Breast epithelium (tissue), 3 donors: ENCODE results near the gene ZNF213.

Experiments
- POLR2A ChIP-seq: fragments of 450-650 bp; IDR thresholded peaks from one replicate; pipeline ENCODE4 v1.6.1; 2016; ENCODE audit warnings: antibody characterized with exemption, mild to moderate bottlenecking, moderate library complexity
- TF ChIP-seq, protein P1 (sequence below), 3 donors: fragments of 450-650 bp; IDR thresholded peaks; one replicate each; pipeline ENCODE4 v1.5.1; 2016 to 2017; ENCODE audit warnings: antibody characterized with exemption in 3 of 3, mild to moderate bottlenecking in 3 of 3, moderate library complexity in 3 of 3

DNA sequence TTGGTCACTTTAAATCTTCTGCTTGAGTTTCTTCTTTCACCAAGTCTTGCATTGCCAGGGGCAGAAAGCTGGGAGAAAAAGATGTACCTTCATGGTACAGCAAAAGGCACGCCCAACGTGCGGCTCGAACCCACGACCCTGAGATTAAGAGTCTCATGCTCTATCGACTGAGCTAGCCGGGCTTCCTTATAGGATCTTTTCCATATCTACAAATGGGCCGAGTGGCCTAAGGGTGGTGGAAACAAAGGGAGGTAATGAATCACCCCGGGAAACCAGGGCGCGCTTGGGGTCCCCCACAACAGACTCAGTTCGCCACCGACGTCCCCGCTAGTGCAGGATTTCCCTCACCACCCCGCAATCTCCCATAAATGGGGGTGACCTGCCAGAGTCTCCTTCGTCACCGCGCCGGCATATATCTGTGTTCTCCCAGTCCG is 45.6 kb downstream of the ZNF213 start:
- TF ChIP-seq, protein P1, sequence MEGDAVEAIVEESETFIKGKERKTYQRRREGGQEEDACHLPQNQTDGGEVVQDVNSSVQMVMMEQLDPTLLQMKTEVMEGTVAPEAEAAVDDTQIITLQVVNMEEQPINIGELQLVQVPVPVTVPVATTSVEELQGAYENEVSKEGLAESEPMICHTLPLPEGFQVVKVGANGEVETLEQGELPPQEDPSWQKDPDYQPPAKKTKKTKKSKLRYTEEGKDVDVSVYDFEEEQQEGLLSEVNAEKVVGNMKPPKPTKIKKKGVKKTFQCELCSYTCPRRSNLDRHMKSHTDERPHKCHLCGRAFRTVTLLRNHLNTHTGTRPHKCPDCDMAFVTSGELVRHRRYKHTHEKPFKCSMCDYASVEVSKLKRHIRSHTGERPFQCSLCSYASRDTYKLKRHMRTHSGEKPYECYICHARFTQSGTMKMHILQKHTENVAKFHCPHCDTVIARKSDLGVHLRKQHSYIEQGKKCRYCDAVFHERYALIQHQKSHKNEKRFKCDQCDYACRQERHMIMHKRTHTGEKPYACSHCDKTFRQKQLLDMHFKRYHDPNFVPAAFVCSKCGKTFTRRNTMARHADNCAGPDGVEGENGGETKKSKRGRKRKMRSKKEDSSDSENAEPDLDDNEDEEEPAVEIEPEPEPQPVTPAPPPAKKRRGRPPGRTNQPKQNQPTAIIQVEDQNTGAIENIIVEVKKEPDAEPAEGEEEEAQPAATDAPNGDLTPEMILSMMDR (IDR thresholded peaks at IDR 0.05) = no peak
- no peak for TF ChIP-seq POLR2A
